GM18861 (cell line): ENCODE measurements around the gene POLR3H.

Source experiments
- ATAC-seq: cut with Tn5 transposase; IDR thresholded peaks from one replicate; pipeline ENCODE4 v1.9.1; 2021; ENCODE audit not compliant: unreplicated experiment

Gene POLR3H

GRCh38 chr22:41539146-41540005, 4.9 kb downstream of the POLR3H start:
- ATAC-seq, result no peak

GRCh38 chr22:41538583-41538982, 5.7 kb downstream of the POLR3H start:
- no peak for ATAC-seq

- no peak for ATAC-seq
Observed at GRCh38 chr22:41537203-41537602, 7.1 kb downstream of the POLR3H start.

GRCh38 chr22:41535244-41535643, 9.0 kb downstream of the POLR3H start:
- no peak for ATAC-seq

GRCh38 chr22:41534219-41534618, 10.1 kb downstream of the POLR3H start:
- ATAC-seq, result no peak

- ATAC-seq, result no peak
Observed at GRCh38 chr22:41532908-41533825, 11.1 kb downstream of the POLR3H start.

GRCh38 chr22:41531715-41532477, 12.4 kb downstream of the POLR3H start:
- no peak for ATAC-seq

GRCh38 chr22:41530890-41531714, 13.2 kb downstream of the POLR3H start:
- ATAC-seq, result no peak

GRCh38 chr22:41528938-41529561, 15.2 kb downstream of the POLR3H start:
- no peak for ATAC-seq

- ATAC-seq, result no peak
Observed at GRCh38 chr22:41528132-41528766, 16.0 kb downstream of the POLR3H start.

GRCh38 chr22:41526830-41527799, 17.2 kb downstream of the POLR3H start:
- no peak for ATAC-seq

- ATAC-seq, result no peak
Observed at GRCh38 chr22:41526226-41526829, 17.9 kb downstream of the POLR3H start.

GRCh38 chr22:41525450-41526225, 18.6 kb downstream of the POLR3H start:
- ATAC-seq, result no peak

GRCh38 chr22:41524809-41525449, 19.3 kb downstream of the POLR3H start:
- no peak for ATAC-seq

GRCh38 chr22:41524251-41524661, 20.0 kb downstream of the POLR3H start:
- ATAC-seq, result no peak

- no peak for ATAC-seq
Observed at GRCh38 chr22:41523464-41524221, 20.6 kb downstream of the POLR3H start.
